Endothelial cell of umbilical vein (primary cell): Measurements from ENCODE around the gene TBCE.

ENCODE experiments used
- EZH2 ChIP-seq: IDR thresholded peaks from 2 replicates; pipeline ENCODE4 v1.6.1; 2012; ENCODE audit warnings: borderline replicate concordance, low read depth, mild to moderate bottlenecking, moderate library complexity, low read length, inconsistent platforms; ENCODE audit not compliant: severe bottlenecking
- MYC ChIP-seq: IDR thresholded peaks from one replicate; pipeline ENCODE4 v1.6.1; 2011; ENCODE audit warnings: mild to moderate bottlenecking, low read depth, low read length
- POLR2A ChIP-seq: IDR thresholded peaks from 2 replicates; pipeline ENCODE4 v1.6.1; 2012; ENCODE audit warnings: low read depth, mild to moderate bottlenecking, control low read depth, low read length
- POLR2AphosphoS5 ChIP-seq: IDR thresholded peaks from 2 replicates; pipeline ENCODE4 v1.6.1; 2012; ENCODE audit warnings: low read depth, mild to moderate bottlenecking, control low read depth, low read length, moderate library complexity; ENCODE audit not compliant: insufficient read depth
- TF ChIP-seq, protein P1 (sequence below), 2 donors: IDR thresholded peaks; 1 replicate in 1 of 2; 2 replicates in 1 of 2; pipeline ENCODE4 v1.5.1; 2011; ENCODE audit warnings: low read length in 2 of 2, mild to moderate bottlenecking in 2 of 2, moderate library complexity in 2 of 2, control low read depth in 1 of 2, inconsistent platforms in 1 of 2, low read depth in 1 of 2; ENCODE audit not compliant: insufficient read depth in 1 of 2; ENCODE audit errors: extremely low read depth in 1 of 2
- TF ChIP-seq, protein P2 (sequence below): IDR thresholded peaks from 2 replicates; pipeline ENCODE4 v1.6.1; 2011; ENCODE audit not compliant: insufficient read depth, insufficient read length

DNA sequence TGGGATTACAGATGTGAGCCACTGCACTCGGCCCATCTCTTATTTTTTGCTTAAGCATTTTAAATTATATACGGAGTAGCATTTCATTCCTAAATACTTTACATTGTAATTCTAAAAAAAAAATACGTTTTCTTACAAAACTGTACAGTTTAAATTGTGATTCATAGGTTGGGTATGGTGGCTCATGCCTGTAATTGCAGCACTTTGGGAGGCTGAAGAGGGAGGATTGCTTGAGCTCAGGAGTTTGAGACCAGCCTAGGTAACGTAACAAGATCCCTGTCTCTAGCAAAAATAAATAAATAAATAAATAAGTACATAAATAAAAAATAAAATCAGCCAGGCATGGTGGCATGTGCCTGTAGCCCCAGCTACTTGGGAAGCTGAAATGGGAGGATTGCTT, 24.6 kb downstream of the TBCE start:
- TF ChIP-seq, protein P1, sequence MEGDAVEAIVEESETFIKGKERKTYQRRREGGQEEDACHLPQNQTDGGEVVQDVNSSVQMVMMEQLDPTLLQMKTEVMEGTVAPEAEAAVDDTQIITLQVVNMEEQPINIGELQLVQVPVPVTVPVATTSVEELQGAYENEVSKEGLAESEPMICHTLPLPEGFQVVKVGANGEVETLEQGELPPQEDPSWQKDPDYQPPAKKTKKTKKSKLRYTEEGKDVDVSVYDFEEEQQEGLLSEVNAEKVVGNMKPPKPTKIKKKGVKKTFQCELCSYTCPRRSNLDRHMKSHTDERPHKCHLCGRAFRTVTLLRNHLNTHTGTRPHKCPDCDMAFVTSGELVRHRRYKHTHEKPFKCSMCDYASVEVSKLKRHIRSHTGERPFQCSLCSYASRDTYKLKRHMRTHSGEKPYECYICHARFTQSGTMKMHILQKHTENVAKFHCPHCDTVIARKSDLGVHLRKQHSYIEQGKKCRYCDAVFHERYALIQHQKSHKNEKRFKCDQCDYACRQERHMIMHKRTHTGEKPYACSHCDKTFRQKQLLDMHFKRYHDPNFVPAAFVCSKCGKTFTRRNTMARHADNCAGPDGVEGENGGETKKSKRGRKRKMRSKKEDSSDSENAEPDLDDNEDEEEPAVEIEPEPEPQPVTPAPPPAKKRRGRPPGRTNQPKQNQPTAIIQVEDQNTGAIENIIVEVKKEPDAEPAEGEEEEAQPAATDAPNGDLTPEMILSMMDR (IDR thresholded peaks at IDR 0.05; ENCODE audit: extremely low read depth in 1 of 2, insufficient read depth in 1 of 2, low read depth in 1 of 2, low read length in 2 of 2): no peak
- TF ChIP-seq POLR2A (no peak), EZH2 (no peak), POLR2AphosphoS5 (no peak), MYC (no peak)
- TF ChIP-seq, protein P2, sequence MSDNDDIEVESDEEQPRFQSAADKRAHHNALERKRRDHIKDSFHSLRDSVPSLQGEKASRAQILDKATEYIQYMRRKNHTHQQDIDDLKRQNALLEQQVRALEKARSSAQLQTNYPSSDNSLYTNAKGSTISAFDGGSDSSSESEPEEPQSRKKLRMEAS: no peak
